ENCODE results near the gene FTH1.
"Not testable (repeated sequence)": the region's sequence is repeated elsewhere in the genome, so short reads cannot be mapped to it uniquely, and the experiment has no call there.

The FTH1 gene

GRCh38 chr11:61967116-61967923 lies at the start of gene FTH1:
TSS of gene FTH1 (minus strand) at chr11:61967634. CDS start at chr11:61967425, 209 bp downstream.
- peak; percentile 97 for DNase-seq (ENCODE audit: low spot score)

DNA sequence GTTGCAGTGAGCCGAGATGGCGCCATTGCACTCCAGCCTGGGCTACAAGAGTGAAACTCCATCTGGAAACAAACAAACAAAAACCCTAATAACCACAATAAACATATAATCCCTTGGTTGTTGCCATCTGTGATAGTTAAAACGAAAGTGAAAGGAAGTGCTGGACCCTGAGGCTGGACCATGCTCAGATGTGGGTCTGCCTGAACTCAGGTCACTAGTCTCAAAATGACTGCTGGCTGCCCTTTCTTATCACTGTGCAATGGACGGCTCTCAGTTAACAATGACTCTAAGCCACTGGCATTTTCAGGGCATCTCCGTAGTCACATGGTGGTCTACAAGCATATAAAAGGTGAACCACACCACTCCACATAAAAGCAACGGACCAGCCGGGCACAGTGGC lies 48.2 kb upstream of the FTH1 start:
- DNase-seq (ENCODE audit: low spot score) = no peak

DNA sequence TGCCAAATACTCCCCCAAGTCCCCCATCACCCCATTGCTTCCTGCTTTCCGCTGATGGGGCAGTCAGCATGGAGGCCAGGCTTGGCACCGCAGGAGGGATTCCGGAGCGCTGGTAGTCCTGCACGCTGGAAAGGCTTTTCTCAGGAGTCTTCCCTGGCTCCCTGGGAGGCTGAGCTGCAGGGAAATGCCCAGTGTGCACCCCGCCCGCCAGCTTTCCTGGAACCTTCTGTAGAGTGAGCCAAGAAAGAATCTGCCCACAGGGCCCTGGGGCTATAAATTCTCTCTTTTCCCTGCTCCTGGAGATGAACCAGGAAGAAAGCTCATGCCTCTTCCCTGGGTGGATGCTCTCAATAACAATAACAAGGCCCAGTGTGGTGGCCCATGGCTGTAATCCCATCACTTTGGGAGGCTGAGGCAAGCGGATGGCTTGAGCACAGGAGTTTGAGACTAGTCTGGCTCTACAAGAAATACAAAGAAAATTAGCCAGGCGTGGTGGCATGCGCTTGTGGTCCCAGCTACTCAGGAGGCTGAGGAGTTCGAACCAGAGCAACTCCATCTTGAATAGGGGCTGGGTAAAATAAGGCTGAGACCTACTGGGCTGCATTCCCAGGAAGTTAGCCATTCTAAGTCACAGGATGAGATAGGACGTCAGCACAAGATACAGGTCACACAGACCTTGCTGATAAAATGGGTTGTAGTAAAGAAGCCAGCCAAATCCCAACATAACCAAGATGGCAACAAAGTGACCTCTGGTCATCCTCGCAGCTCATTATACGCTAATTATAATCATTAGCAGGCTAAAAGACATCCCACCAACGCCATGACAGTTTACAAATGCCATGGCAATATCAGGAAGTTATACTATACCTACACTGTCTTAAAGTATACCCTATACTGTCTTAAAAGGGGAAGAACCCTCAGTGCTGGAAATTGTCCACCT lies 46.4 kb upstream of the FTH1 start:
- no peak for DNase-seq (ENCODE audit: low spot score)

GRCh38 chr11:62012832-62013461 lies 45.5 kb upstream of the FTH1 start:
- DNase-seq (ENCODE audit: low spot score) = no peak

GRCh38 chr11:62012451-62012831 lies 45.0 kb upstream of the FTH1 start:
- no peak for DNase-seq (ENCODE audit: low spot score)

- no peak for DNase-seq (ENCODE audit: low spot score)
These were observed 44.4 kb upstream of the FTH1 start for GRCh38 chr11:62011881-62012280.

DNA sequence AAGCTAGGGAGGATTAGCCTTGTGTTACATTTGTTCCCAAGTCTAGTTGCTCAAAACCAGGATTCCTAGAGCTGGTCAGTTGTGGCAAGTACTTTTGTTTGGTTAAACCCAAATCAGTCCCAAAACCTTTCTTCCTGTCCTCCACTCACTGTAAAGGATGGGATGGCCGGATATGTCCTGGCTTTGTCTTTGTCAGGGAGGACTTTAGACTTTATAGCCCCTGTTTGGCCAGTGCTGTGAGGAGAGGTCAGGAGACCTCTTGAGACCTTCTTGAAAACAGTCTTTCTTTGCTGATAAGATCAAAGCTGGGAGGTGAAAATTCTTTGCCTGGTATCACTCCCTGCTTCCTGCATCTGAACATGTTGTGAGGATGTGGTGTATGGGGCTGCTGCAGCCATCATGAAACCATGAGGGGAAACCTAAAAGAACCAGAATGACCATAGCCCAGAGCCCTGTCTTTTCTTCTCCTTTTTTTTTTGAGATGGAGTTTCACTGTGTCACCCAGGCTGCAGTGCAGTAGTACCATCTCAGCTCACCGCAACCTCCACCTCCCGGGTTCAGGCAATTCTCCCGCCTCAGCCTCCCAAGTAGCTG lies 43.6 kb upstream of the FTH1 start:
- DNase-seq (ENCODE audit: low spot score) = no peak

DNA sequence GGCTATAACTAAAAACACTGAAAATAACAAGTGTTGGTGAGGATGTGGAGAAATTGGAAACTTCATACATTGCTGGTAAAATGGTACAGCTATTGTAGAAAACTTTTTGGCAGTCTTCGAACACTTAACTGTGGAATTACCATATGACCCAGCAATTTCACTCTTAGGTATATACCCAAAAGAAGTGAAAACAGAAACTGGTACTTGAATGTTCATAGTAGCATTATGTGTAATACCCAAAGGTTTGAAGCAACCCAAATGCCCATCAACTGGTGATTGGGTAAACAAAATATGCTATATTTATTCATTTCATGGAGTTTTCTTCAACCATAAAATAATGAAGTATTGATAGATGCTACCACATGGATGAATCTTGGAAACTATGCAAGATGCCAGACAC lies 40.8 kb upstream of the FTH1 start:
- no peak for DNase-seq (ENCODE audit: low spot score)

- no peak for DNase-seq (ENCODE audit: low spot score)
These were observed 37.0 kb upstream of the FTH1 start for GRCh38 chr11:62004473-62004872.

- not testable (repeated sequence) for DNase-seq (ENCODE audit: low spot score)
These were observed 34.8 kb upstream of the FTH1 start for GRCh38 chr11:62002283-62002682.

- DNase-seq (ENCODE audit: low spot score) = no peak
These were observed 34.2 kb upstream of the FTH1 start for GRCh38 chr11:62001450-62002191.

- no peak for DNase-seq (ENCODE audit: low spot score)
These were observed 33.4 kb upstream of the FTH1 start for GRCh38 chr11:62000539-62001446.

DNA sequence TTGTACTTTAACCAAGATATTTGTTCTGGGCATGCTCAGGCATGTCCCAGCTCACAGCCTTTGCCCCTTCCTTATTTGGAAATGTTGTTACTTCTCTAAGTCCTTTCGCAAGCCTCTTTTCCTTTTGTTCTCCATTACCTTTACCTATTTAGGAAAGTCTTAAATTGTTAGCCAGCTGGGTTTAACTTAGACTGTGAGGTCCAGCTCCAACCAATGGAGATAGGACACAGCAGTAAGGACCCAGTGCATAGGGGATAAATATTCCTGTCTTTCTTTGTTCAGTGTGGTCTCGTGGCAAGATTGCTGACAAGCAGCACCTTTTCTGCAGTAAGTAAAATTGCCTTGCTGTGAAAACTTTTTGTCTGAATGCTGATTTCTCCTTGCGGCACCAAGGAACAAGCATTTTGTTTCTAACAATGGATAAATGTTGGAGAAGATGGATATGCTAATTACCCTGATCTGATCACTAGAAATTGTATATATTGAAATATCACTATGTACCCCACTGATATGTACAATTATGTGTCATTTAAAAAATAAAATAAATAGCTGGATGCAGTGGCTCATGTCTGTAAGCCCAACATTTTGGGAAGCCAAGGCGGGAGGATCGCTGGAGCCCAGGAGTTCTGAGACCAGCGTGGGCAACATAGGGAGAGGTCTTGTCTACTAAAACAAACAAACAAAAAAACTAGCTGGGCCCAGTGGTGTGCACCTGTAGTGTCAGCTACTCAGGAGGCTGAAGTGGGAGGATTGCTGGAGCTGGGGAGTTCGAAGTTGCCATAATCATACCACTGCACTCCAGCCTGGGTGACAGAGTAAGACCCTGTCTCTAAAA lies 31.9 kb upstream of the FTH1 start:
- no peak for DNase-seq (ENCODE audit: low spot score)

- DNase-seq (ENCODE audit: low spot score) = peak; percentile 70
These were observed 29.5 kb upstream of the FTH1 start for GRCh38 chr11:61996933-61997332.

DNA sequence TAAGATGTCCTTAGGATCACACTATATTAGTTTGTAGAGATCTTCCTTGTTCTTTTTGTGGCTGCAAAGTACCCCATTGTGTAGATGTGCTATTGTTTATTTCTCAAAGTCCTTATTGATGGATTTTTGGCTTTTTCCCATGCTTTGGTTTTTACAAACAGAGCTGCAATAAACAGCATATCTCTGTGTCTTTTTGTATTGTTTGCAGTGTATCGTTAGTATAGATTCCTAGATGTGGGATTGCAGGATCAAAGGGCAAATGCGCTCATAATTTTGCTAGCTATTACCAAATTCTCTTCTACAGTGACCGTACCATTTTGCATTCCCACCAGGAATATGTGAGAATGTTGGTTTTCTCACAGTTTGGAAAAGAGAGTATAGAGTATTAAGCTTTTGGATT lies 27.5 kb upstream of the FTH1 start:
- no peak for DNase-seq (ENCODE audit: low spot score)

GRCh38 chr11:61985869-61986268 lies 18.4 kb upstream of the FTH1 start:
- DNase-seq (ENCODE audit: low spot score) = no peak

DNA sequence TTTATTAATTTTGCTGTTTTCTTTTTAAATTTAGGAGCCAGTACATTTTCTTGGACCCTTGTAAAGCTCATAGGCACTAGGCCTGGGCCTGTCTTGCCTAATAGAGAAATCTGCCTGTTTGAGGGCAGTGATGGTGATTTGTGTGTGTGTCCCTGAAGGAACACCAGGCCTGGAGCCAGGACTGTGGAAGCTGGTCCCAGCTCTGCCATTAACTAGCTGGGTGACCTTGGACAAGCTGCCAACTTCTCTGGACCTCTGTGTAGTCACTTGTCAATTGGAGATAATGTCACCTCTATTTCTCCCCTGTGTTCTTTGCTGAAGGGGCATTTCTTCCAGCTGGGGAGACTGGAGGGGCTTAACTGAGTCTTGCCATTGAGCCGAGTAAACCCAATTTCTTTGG lies 16.0 kb upstream of the FTH1 start:
- no peak for DNase-seq (ENCODE audit: low spot score)

GRCh38 chr11:61980783-61981541 lies 13.5 kb upstream of the FTH1 start:
- DNase-seq (ENCODE audit: low spot score) = no peak
